Caco-2 (cell line): ENCODE results near the gene GLCCI1. TPM values are rescaled to one million over a fixed set of nuclear protein-coding genes. Genes with fewer than 3 reads are reported as not detected.

Experiments used
- BruUV-seq: library from RNA; stranded (reverse); fragments of 400-500 nt; replicated peaks from 2 replicates; lab custom pipeline; 2021; lab: Mats Ljungman, UMichigan
- CTCF ChIA-PET: fragments of 300-600 bp; sonication (Branson Sonifier 250); formaldehyde crosslinking; loops from one replicate; lab custom pipeline; 2022; ENCODE audit warnings: antibody characterized with exemption; lab: Charles Lee
- POLR2A ChIA-PET: fragments of 300-600 bp; sonication (Branson Sonifier 250); formaldehyde crosslinking; loops from one replicate; lab custom pipeline; 2022; ENCODE audit warnings: antibody characterized with exemption; lab: Charles Lee
- DNase-seq, 2 experiments: peaks; one replicate each; pipeline versions ENCODE4 v3.0.0 to v3.0.0-alpha.2; 2020 to 2022
- H3K27me3 ChIP-seq: replicated peaks from 2 replicates; pipeline ENCODE4 v1.6.0; 2011; ENCODE audit warnings: low read length; ENCODE audit not compliant: control insufficient read depth, insufficient read depth
- H3K36me3 ChIP-seq: 2 replicates; pipeline ENCODE4 v1.5.1; 2011; ENCODE audit warnings: low read length; ENCODE audit not compliant: control insufficient read depth, insufficient read depth
- H3K4me1 ChIP-seq: fragments of 250-450 bp; sonication (Bioruptor Pico); 2 replicates; pipeline ENCODE4 v1.5.1; 2020; ENCODE audit warnings: mild to moderate bottlenecking
- H3K4me3 ChIP-seq: 2 replicates; pipeline ENCODE4 v1.5.1; 2011; ENCODE audit warnings: low read depth, mild to moderate bottlenecking, control low read depth, low read length
- H3K9me3 ChIP-seq: fragments of 250-450 bp; sonication (Bioruptor Pico); 2 replicates; pipeline ENCODE4 v1.5.1; 2020; ENCODE audit warnings: mild to moderate bottlenecking, moderate library complexity
- H3K27ac Mint-ChIP-seq: one replicate; pipeline ENCODE4 v1.8.0; 2022; ENCODE audit warnings: mixed read lengths; ENCODE audit not compliant: unreplicated experiment
- H3K27me3 Mint-ChIP-seq: one replicate; pipeline ENCODE4 v1.8.0; 2022; ENCODE audit warnings: mixed read lengths; ENCODE audit not compliant: insufficient read depth, unreplicated experiment
- H3K36me3 Mint-ChIP-seq: one replicate; pipeline ENCODE4 v1.8.0; 2022; ENCODE audit warnings: mild to moderate bottlenecking, mixed read lengths; ENCODE audit not compliant: insufficient read depth, unreplicated experiment
- H3K4me1 Mint-ChIP-seq: one replicate; pipeline ENCODE4 v1.8.0; 2022; ENCODE audit warnings: low read depth, mixed read lengths; ENCODE audit not compliant: unreplicated experiment
- H3K4me3 Mint-ChIP-seq: one replicate; pipeline ENCODE4 v1.8.0; 2022; ENCODE audit warnings: mild to moderate bottlenecking, moderate library complexity, mixed read lengths; ENCODE audit not compliant: unreplicated experiment
- H3K9me3 Mint-ChIP-seq: one replicate; pipeline ENCODE4 v1.8.0; 2022; ENCODE audit warnings: mixed read lengths; ENCODE audit not compliant: unreplicated experiment
- CTCF ChIP-seq, 2 experiments: fragments of 200-600 bp in 1 of 2; IDR thresholded peaks; 1 replicate in 1 of 2; 2 replicates in 1 of 2; pipeline versions ENCODE4 v1.5.1 to v1.8.0; 2011 to 2022; ENCODE audit warnings: antibody characterized with exemption in 1 of 2, control low read depth in 1 of 2, inconsistent platforms in 1 of 2, low read depth in 1 of 2, low read length in 1 of 2, mild to moderate bottlenecking in 1 of 2, moderate library complexity in 1 of 2; ENCODE audit not compliant: insufficient read depth in 1 of 2, severe bottlenecking in 1 of 2, unreplicated experiment in 1 of 2
- intact Hi-C: fragments of 100-400 bp; cut with micrococcal nuclease; formaldehyde crosslinking; loops from one replicate; pipeline ENCODE4 v1.10.0; 2022; ENCODE audit not compliant: unreplicated experiment
- total RNA-seq: library from RNA; stranded (reverse); gene quantifications from 2 replicates; pipeline ENCODE4 v1.2.3, GENCODE V29; 2022

Gene GLCCI1
- total RNA-seq, 1 experiment from 2014 or later = 18.8 TPM

DNA sequence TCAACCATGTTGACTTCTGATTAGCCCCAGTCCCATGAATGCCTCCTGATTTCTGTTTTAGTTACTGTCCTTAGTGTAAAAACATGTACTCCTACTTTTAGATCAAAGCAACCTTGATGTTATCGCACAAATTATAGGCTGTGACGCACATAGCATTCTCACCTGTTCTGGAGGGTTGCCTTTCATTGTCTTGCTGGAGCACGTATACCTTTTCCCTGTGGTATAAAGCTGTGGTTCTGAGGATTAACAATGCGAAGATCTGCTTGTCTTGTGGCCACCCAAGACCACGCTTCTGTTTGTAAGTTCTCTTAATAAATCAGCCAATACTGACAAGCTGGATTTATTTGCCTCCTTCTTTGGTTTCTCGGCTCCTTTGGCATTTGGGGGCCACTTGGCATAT is 30.1 kb upstream of the GLCCI1 start:
- Histone ChIP-seq H3K4me3 (no peak overlapping the region), H3K27me3 (no peaks in the 10 kb centered on the region), H3K36me3 (no peaks in the 10 kb centered on the region; the same call in 1 of the 2 replicates), H3K4me1 (no peaks in the 10 kb centered on the region), H3K9me3 (no peaks in the 10 kb centered on the region)
- no peak for DNase-seq
- H3K4me3 Mint-ChIP-seq = no peak overlapping the region
- POLR2A ChIA-PET = no interaction called here
- intact Hi-C loops = no loop called here
- H3K27me3 Mint-ChIP-seq = no peaks in the 10 kb centered on the region
- TF ChIP-seq CTCF (IDR thresholded peaks at IDR 0.05; ENCODE audit: insufficient read depth in 1 of 2, low read depth in 1 of 2, low read length in 1 of 2, severe bottlenecking in 1 of 2, unreplicated experiment in 1 of 2) = no peak
- H3K4me1 Mint-ChIP-seq = peaks cover 17% of the 10 kb centered on the region
- no peaks in the 10 kb centered on the region for H3K36me3 Mint-ChIP-seq
- BruUV-seq = no TSS peak
- CTCF ChIA-PET = no interaction called here
- H3K9me3 Mint-ChIP-seq = no peaks in the 10 kb centered on the region
- no peak overlapping the region for H3K27ac Mint-ChIP-seq

- CTCF ChIA-PET = no interaction called here
- intact Hi-C loops = no loop called here
- Histone ChIP-seq H3K36me3 (no peaks in the 10 kb centered on the region; the same call in 1 of the 2 replicates), H3K4me1 (peaks cover 7% of the 10 kb centered on the region; the same call in 1 of the 2 replicates), H3K9me3 (no peaks in the 10 kb centered on the region), H3K27me3 (no peaks in the 10 kb centered on the region), H3K4me3 (no peak overlapping the region)
- POLR2A ChIA-PET = no interaction called here
- H3K4me3 Mint-ChIP-seq = no peak overlapping the region
- no peak for DNase-seq
- TF ChIP-seq CTCF (IDR thresholded peaks at IDR 0.05; ENCODE audit: insufficient read depth in 1 of 2, low read depth in 1 of 2, low read length in 1 of 2, severe bottlenecking in 1 of 2, unreplicated experiment in 1 of 2) = no peak
- no peaks in the 10 kb centered on the region for H3K36me3 Mint-ChIP-seq
- H3K27ac Mint-ChIP-seq = no peak overlapping the region
- H3K27me3 Mint-ChIP-seq = no peaks in the 10 kb centered on the region
- no peaks in the 10 kb centered on the region for H3K9me3 Mint-ChIP-seq
- no TSS peak for BruUV-seq
- peaks cover 14% of the 10 kb centered on the region for H3K4me1 Mint-ChIP-seq
Observed at GRCh38 chr7:7943951-7944350, 24.6 kb upstream of the GLCCI1 start.

GRCh38 chr7:7944619-7945282 is 23.8 kb upstream of the GLCCI1 start:
- H3K27me3 ChIP-seq = no peaks in the 10 kb centered on the region
- Mint-ChIP-seq H3K27me3 (no peaks in the 10 kb centered on the region), H3K4me1 (peaks cover 10% of the 10 kb centered on the region), H3K27ac (no peak overlapping the region), H3K9me3 (no peaks in the 10 kb centered on the region), H3K4me3 (no peak overlapping the region), H3K36me3 (no peaks in the 10 kb centered on the region)
- no peaks in the 10 kb centered on the region for H3K9me3 ChIP-seq
- ChIA-PET POLR2A (no interaction called here), CTCF (no interaction called here)
- no peak for DNase-seq
- no peaks in the 10 kb centered on the region; the same call in 1 of the 2 replicates for H3K36me3 ChIP-seq
- intact Hi-C loops = no loop called here
- TF ChIP-seq CTCF (IDR thresholded peaks at IDR 0.05; ENCODE audit: insufficient read depth in 1 of 2, low read depth in 1 of 2, low read length in 1 of 2, severe bottlenecking in 1 of 2, unreplicated experiment in 1 of 2) = no peak
- peaks cover 15% of the 10 kb centered on the region for H3K4me1 ChIP-seq
- no TSS peak for BruUV-seq
- no peak overlapping the region for H3K4me3 ChIP-seq
